ENCODE data around the gene FMNL1.
A peak's percentile ranks its signal among the peaks of the same experiment; 100 is the strongest.

FMNL1 gene

GRCh38 chr17:45271603-45272002 lies 49.9 kb downstream of the FMNL1 start:
- no peak overlapping the region for H3K4me3 ChIP-seq (replicated peaks; ENCODE audit: low read depth, low read length)
- DNase-seq (ENCODE audit: low read depth) = no peak

GRCh38 chr17:45273551-45273957 lies 51.9 kb downstream of the FMNL1 start:
- TF ChIP-seq CTCF (IDR thresholded peaks at IDR 0.05; ENCODE audit: low read length, missing control alignments) = no peak

More at GRCh38 chr17:45271603-45272002, 49.9 kb downstream of the FMNL1 start:
- no peak for TF ChIP-seq CTCF (IDR thresholded peaks at IDR 0.05; ENCODE audit: low read length, missing control alignments)

GRCh38 chr17:45274033-45274432 lies 52.3 kb downstream of the FMNL1 start:
- H3K4me3 ChIP-seq (replicated peaks; ENCODE audit: low read depth, low read length) = no peak overlapping the region
- TF ChIP-seq CTCF (IDR thresholded peaks at IDR 0.05; ENCODE audit: low read length, missing control alignments) = no peak
- DNase-seq (ENCODE audit: low read depth) = no peak

More at GRCh38 chr17:45273551-45273957, 51.9 kb downstream of the FMNL1 start:
- no peak overlapping the region for H3K4me3 ChIP-seq (replicated peaks; ENCODE audit: low read depth, low read length)
- DNase-seq (ENCODE audit: low read depth) = no peak

GRCh38 chr17:45276031-45276430 lies 54.3 kb downstream of the FMNL1 start:
- DNase-seq (ENCODE audit: low read depth) = no peak

GRCh38 chr17:45277216-45277849 lies 55.6 kb downstream of the FMNL1 start:
- H3K4me3 ChIP-seq (replicated peaks; ENCODE audit: low read depth, low read length) = no peak overlapping the region
- DNase-seq (ENCODE audit: low read depth) = peak; percentile 95
- TF ChIP-seq CTCF (IDR thresholded peaks at IDR 0.05; ENCODE audit: low read length, missing control alignments) = peak; percentile 80

More at GRCh38 chr17:45276031-45276430, 54.3 kb downstream of the FMNL1 start:
- no peak for TF ChIP-seq CTCF (IDR thresholded peaks at IDR 0.05; ENCODE audit: low read length, missing control alignments)
- H3K4me3 ChIP-seq (replicated peaks; ENCODE audit: low read depth, low read length) = no peak overlapping the region

- peak; percentile 89 for DNase-seq (ENCODE audit: low read depth)
- no peak overlapping the region for H3K4me3 ChIP-seq (replicated peaks; ENCODE audit: low read depth, low read length)
- TF ChIP-seq CTCF (IDR thresholded peaks at IDR 0.05; ENCODE audit: low read length, missing control alignments) = no peak
These were observed 56.3 kb downstream of the FMNL1 start for GRCh38 chr17:45277992-45278391.

GRCh38 chr17:45279898-45280297 lies 58.2 kb downstream of the FMNL1 start:
- TF ChIP-seq CTCF (IDR thresholded peaks at IDR 0.05; ENCODE audit: low read length, missing control alignments) = no peak
- no peak overlapping the region for H3K4me3 ChIP-seq (replicated peaks; ENCODE audit: low read depth, low read length)
- no peak for DNase-seq (ENCODE audit: low read depth)

Data from fibroblast of pulmonary artery (primary cell).